Measurements from ENCODE around the gene SYPL2.

- TF ChIP-seq CTCF (conservative IDR thresholded peaks at IDR 0.05; ENCODE audit: low read depth, low read length) (no peak), EZH2 (IDR thresholded peaks at IDR 0.05; ENCODE audit: low read length, unreplicated experiment) (no peak)
Measured at GRCh38 chr1:109468903-109469302, 2.6 kb downstream of the SYPL2 start.

All from PC-3 (cell line).